OCI-LY7 (cell line): ENCODE measurements around the gene MVB12B. TPM values are rescaled to one million over a fixed set of nuclear protein-coding genes. Genes with fewer than 3 reads are reported as not detected.

Experiments used
- BruUV-seq: library from RNA; stranded (reverse); fragments of 400-500 nt; replicated peaks from 2 replicates; lab custom pipeline; 2021; lab: Mats Ljungman, UMichigan
- CTCF ChIA-PET: fragments of 300-600 bp; sonication (Branson Sonifier 250); formaldehyde crosslinking; loops from one replicate; lab custom pipeline; 2022; ENCODE audit warnings: antibody characterized with exemption; ENCODE audit not compliant: unreplicated experiment; lab: Charles Lee
- POLR2A ChIA-PET: fragments of 300-600 bp; sonication (Branson Sonifier 250); formaldehyde crosslinking; loops from one replicate; lab custom pipeline; 2022; ENCODE audit warnings: antibody characterized with exemption; lab: Charles Lee
- DNase-seq: peaks from one replicate; pipeline ENCODE4 v3.0.0-alpha.2; 2015; ENCODE audit warnings: low spot score
- H2AFZ ChIP-seq: fragments of 200-600 bp; sonication (generic), shearing (Covaris generic); 2 replicates; pipeline ENCODE4 v1.6.1; 2014; ENCODE audit warnings: mild to moderate bottlenecking, antibody characterized with exemption, low read length, moderate library complexity
- H3K27ac ChIP-seq: fragments of 200-600 bp; sonication (generic); 2 replicates; pipeline ENCODE4 v1.5.1; 2014; ENCODE audit warnings: mixed run types, low read depth, mild to moderate bottlenecking, moderate library complexity, low read length, inconsistent platforms; ENCODE audit not compliant: poor library complexity, severe bottlenecking
- H3K36me3 ChIP-seq: fragments of 200-600 bp; sonication (generic); 2 replicates; pipeline ENCODE4 v1.6.1; 2014; ENCODE audit warnings: mild to moderate bottlenecking, antibody characterized with exemption, low read length, moderate library complexity, mixed read lengths; ENCODE audit not compliant: insufficient read depth
- H3K4me1 ChIP-seq: fragments of 200-600 bp; sonication (generic); 2 replicates; pipeline ENCODE4 v1.5.1; 2014; ENCODE audit warnings: mild to moderate bottlenecking, low read length; ENCODE audit not compliant: insufficient read depth, poor library complexity, severe bottlenecking
- H3K4me2 ChIP-seq: fragments of 200-600 bp; sonication (generic); 2 replicates; pipeline ENCODE4 v1.6.1; 2014; ENCODE audit warnings: mild to moderate bottlenecking, low read length
- H3K4me3 ChIP-seq: fragments of 200-600 bp; sonication (generic); 2 replicates; pipeline ENCODE4 v1.5.1; 2014; ENCODE audit warnings: mild to moderate bottlenecking, low read depth, low read length; ENCODE audit not compliant: poor library complexity, severe bottlenecking
- H3K79me2 ChIP-seq: fragments of 200-600 bp; sonication (generic); 2 replicates; pipeline ENCODE4 v1.6.1; 2016; ENCODE audit warnings: low read depth, mild to moderate bottlenecking, low read length, moderate library complexity, mixed read lengths; ENCODE audit not compliant: insufficient read depth
- H3K9me2 ChIP-seq: fragments of 200-600 bp; sonication (generic); 2 replicates; pipeline ENCODE4 v1.6.1; 2016; ENCODE audit warnings: mild to moderate bottlenecking, low read length, mixed read lengths; ENCODE audit not compliant: insufficient read depth
- H3K9me3 ChIP-seq: fragments of 200-600 bp; sonication (generic); 2 replicates; pipeline ENCODE4 v1.6.1; 2014; ENCODE audit warnings: mild to moderate bottlenecking, mixed run types, low read length, mixed read lengths
- H4K20me1 ChIP-seq: fragments of 200-600 bp; sonication (generic); 2 replicates; pipeline ENCODE4 v1.6.1; 2014; ENCODE audit warnings: mild to moderate bottlenecking, antibody characterized with exemption, low read length, moderate library complexity, mixed read lengths; ENCODE audit not compliant: insufficient read depth
- EZH2phosphoT487 ChIP-seq: fragments of 200-600 bp; sonication (generic); IDR thresholded peaks from 2 replicates; pipeline ENCODE4 v1.6.1; 2018; ENCODE audit warnings: low read depth, borderline replicate concordance, mild to moderate bottlenecking, mixed run types, antibody characterized with exemption, low read length, moderate library complexity, mixed read lengths
- intact Hi-C: fragments of 100-400 bp; cut with micrococcal nuclease; formaldehyde crosslinking; loops from one replicate; pipeline ENCODE4 v1.10.0; 2022; ENCODE audit not compliant: unreplicated experiment
- total RNA-seq, 2 experiments: library from RNA; depleted of rRNA in 1 of 2; stranded (reverse); fragments of >200 nt in 1 of 2; shearing (Covaris generic) in 1 of 2; gene quantifications; 2 replicates each; pipeline ENCODE4 v1.2.3, GENCODE V29; 2014 to 2022
- TF ChIP-seq, protein P1 (sequence below): fragments of 200-600 bp; sonication (generic); conservative IDR thresholded peaks from 2 replicates; pipeline ENCODE4 v1.5.1; 2014; ENCODE audit warnings: mild to moderate bottlenecking, antibody characterized with exemption, low read length, moderate library complexity, mixed read lengths

Gene MVB12B
- total RNA-seq, 2 experiments from 2014 or later: 1.3 TPM; not detected in 1

DNA sequence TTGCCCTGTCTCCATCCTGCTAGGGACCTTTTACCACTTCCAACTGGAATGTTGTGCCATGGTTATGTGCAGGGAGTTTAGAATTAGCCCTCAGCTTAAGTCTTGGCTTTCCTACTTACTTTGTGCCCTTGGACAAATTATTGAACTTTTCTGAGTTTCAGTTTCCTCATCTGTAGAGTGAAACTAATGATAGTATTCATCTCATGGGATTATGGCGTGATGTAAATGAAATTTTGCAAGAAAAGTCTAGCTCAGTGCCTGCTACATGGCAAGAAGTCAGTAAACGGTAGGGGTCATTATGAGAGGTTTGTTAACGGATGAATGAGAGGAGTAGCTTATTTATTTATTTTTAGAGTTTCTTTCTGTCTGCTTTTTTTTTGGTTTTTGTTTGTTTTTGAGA is 1.8 kb downstream of the MVB12B start:
- intact Hi-C loops: no loop called here
- ChIA-PET CTCF (no interaction called here), POLR2A (no interaction called here)
- H3K4me3 ChIP-seq: no peak overlapping the region
- H3K4me1 ChIP-seq: no peaks in the 10 kb centered on the region
- H3K4me2 ChIP-seq: no peak overlapping the region
- H3K27ac ChIP-seq: no peak overlapping the region
- BruUV-seq: no TSS peak
- H2AFZ ChIP-seq: no peak overlapping the region
- H3K79me2 ChIP-seq: no peaks in the 10 kb centered on the region
- peaks cover 13% of the 10 kb centered on the region for H3K9me3 ChIP-seq
- no peaks in the 10 kb centered on the region for H3K36me3 ChIP-seq
- DNase-seq: no peak
- TF ChIP-seq EZH2phosphoT487: no peak
- TF ChIP-seq, protein P1, sequence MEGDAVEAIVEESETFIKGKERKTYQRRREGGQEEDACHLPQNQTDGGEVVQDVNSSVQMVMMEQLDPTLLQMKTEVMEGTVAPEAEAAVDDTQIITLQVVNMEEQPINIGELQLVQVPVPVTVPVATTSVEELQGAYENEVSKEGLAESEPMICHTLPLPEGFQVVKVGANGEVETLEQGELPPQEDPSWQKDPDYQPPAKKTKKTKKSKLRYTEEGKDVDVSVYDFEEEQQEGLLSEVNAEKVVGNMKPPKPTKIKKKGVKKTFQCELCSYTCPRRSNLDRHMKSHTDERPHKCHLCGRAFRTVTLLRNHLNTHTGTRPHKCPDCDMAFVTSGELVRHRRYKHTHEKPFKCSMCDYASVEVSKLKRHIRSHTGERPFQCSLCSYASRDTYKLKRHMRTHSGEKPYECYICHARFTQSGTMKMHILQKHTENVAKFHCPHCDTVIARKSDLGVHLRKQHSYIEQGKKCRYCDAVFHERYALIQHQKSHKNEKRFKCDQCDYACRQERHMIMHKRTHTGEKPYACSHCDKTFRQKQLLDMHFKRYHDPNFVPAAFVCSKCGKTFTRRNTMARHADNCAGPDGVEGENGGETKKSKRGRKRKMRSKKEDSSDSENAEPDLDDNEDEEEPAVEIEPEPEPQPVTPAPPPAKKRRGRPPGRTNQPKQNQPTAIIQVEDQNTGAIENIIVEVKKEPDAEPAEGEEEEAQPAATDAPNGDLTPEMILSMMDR: no peak
- H3K9me2 ChIP-seq: no peaks in the 10 kb centered on the region
- no peaks in the 10 kb centered on the region for H4K20me1 ChIP-seq

DNA sequence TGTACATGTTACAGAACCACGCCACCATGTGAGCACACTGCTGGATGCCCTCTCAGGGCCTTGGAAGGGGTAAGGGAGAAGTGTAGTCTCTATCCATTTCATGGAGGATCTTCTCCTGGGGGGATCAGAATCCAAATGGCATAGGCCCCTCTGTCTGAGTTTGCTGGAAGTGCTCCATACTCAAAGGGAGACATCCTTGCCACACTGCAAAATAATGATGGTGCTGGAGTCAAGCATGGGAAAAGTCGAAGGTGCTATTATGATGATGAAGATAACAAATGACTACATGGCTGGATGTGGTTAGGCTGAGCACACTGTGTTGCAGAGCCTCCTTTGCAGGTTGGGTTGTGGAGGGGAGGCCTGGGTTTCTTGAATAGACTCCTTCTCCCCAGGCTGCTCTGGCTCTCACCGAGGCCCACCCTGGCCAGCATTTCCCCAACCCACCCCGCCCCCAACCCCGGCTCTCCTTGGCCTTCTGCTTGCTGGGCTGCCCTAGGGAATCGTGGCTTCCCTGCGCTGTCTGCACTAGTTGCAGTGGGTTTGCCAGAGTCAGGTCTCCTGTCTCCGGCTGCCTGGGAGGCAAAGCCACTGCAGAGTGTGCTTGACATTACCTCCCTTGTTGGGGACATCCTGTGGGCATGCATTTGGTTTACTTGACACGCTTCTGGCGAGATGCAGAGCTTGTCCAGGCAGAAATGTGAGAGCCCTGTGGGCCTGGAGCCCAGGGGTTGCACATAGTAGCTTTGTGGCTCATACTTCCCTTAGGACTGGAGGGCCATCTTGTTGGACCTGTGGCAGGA is 3.0 kb downstream of the MVB12B start:
- no TSS peak for BruUV-seq
- H3K4me3 ChIP-seq: no peak overlapping the region
- H3K4me2 ChIP-seq: no peak overlapping the region
- H3K9me3 ChIP-seq: peaks cover 8% of the 10 kb centered on the region
- TF ChIP-seq EZH2phosphoT487: no peak
- POLR2A ChIA-PET: interaction anchor here (0.7 kb wide), 1 partner anchor 18 kb away, joined by 3 read pairs; no protein-coding TSS in a partner anchor
- no peaks in the 10 kb centered on the region for H3K4me1 ChIP-seq
- intact Hi-C loops: no loop called here
- no peak overlapping the region for H3K27ac ChIP-seq
- no peaks in the 10 kb centered on the region for H3K36me3 ChIP-seq
- CTCF ChIA-PET: no interaction called here
- H3K79me2 ChIP-seq: no peaks in the 10 kb centered on the region
- DNase-seq: no peak
- H2AFZ ChIP-seq: no peak overlapping the region
- H4K20me1 ChIP-seq: no peaks in the 10 kb centered on the region
- no peaks in the 10 kb centered on the region for H3K9me2 ChIP-seq

DNA sequence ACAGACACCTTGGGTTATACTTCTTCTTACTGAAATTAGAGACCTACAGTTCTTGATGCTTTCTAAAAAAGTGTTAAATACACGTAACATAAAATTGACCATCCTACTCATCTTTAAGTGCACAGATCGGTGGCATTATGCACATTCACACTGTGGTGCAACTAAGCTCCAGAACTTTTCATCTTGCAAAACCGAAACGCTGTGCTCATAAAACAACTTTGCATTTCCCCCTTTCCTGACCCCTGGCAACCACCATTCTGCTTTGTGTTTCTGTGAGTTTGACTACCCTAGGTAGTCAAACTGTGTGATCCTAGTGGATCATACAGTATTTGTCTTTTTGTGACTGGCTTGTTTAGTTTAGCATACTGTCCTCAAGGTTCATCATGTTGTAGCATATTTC is 3.9 kb downstream of the MVB12B start:
- intact Hi-C loops: no loop called here
- H3K27ac ChIP-seq: no peak overlapping the region
- DNase-seq: no peak
- no peaks in the 10 kb centered on the region for H3K36me3 ChIP-seq
- H3K9me3 ChIP-seq: no peaks in the 10 kb centered on the region
- no peak overlapping the region for H3K4me3 ChIP-seq
- H3K79me2 ChIP-seq: no peaks in the 10 kb centered on the region
- no peak overlapping the region for H3K4me2 ChIP-seq
- no peaks in the 10 kb centered on the region for H3K4me1 ChIP-seq
- H4K20me1 ChIP-seq: no peaks in the 10 kb centered on the region
- no peak overlapping the region for H2AFZ ChIP-seq
- ChIA-PET POLR2A (no interaction called here), CTCF (no interaction called here)
- TF ChIP-seq, protein P1: no peak
- TF ChIP-seq EZH2phosphoT487: no peak
- BruUV-seq: no TSS peak
- H3K9me2 ChIP-seq: no peaks in the 10 kb centered on the region
